Adipocyte (in vitro differentiated cells): ENCODE results near the gene SPRED2.
"Not testable (repeated sequence)": the region's sequence is repeated elsewhere in the genome, so short reads cannot be mapped to it uniquely, and the experiment has no call there.

Experiments used
- DNase-seq: peaks from one replicate; pipeline ENCODE4 v3.0.0-alpha.2; 2015; ENCODE audit warnings: low read depth
- H3K27me3 ChIP-seq: replicated peaks from 2 replicates; pipeline ENCODE4 v1.7.0; 2013; ENCODE audit warnings: mild to moderate bottlenecking, low read length, moderate library complexity; ENCODE audit not compliant: control insufficient read depth, insufficient read depth
- H3K36me3 ChIP-seq: 2 replicates; pipeline ENCODE4 v1.7.0; 2013; ENCODE audit warnings: low read length, mild to moderate bottlenecking, moderate library complexity; ENCODE audit not compliant: control insufficient read depth, insufficient read depth, severe bottlenecking
- H3K4me1 ChIP-seq: 2 replicates; pipeline ENCODE4 v1.7.0; 2013; ENCODE audit warnings: mild to moderate bottlenecking, low read length, moderate library complexity; ENCODE audit not compliant: control insufficient read depth, insufficient read depth
- H3K4me3 ChIP-seq: 2 replicates; pipeline ENCODE4 v1.7.0; 2013; ENCODE audit warnings: mild to moderate bottlenecking, low read length, moderate library complexity
- H3K9ac ChIP-seq: 2 replicates; pipeline ENCODE4 v1.7.0; 2013; ENCODE audit warnings: mild to moderate bottlenecking, low read length, moderate library complexity
- H3K9me3 ChIP-seq: 2 replicates; pipeline ENCODE4 v1.7.0; 2013; ENCODE audit warnings: mild to moderate bottlenecking, low read length, moderate library complexity; ENCODE audit not compliant: control insufficient read depth

Gene SPRED2

DNA sequence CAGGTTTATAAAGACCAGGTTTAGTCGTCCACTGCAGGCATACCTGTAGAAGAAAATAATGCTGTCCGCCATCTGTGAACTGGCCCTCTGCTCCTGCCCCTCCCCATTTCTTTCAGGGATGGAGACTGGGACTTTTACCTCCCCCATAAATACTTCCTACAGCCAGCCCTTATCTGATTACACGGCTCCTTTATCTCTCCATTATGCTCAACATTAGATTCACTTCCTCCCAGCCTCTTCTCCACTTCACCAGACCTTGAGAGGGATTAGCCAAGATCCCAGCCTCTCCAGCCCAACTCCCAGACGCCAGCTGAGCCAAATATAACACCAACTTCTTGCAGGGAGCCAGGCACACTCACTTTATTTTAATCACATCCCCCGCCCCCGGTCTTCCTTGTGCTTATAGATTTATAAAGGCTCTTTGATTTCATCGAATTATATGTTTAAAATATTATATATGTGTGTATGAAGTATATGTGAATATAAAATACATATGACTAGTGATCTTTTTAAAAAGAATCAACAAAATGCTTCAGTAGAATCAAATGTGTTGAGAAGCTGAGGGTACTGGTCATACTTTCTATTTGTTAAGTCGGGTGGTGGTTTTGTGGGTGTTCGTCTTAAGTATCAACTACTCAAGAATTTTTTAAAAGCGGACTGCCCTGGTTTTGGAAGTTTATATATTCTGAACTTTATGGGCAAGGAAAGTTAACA is 81.0 kb downstream of the SPRED2 start:
- Histone ChIP-seq H3K4me1 (peaks cover 37% of the 10 kb centered on the region), H3K4me3 (no peak overlapping the region)
- DNase-seq = no peak

DNA sequence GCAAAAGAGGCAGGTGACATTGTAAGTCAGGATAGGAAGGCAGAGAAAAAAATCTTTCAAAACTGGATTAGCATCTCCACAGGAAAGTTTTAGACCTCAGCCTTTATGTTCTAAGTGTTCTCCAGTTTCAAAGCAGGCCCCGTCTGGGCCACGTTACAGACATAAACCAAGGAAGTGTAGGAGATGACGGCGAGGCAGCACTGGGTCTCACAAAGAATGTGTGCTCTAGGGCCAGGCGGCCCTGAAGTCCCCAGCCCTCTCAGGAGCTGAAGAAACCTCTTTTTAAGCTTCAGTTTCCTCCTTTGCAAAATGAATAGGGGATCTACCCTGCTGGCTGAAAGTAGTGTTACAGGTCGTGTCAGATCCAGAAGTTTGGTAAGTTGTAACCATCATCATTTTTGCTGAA is 81.7 kb downstream of the SPRED2 start:
- Histone ChIP-seq H3K36me3 (no peaks in the 10 kb centered on the region), H3K4me1 (peaks cover 45% of the 10 kb centered on the region), H3K27me3 (no peaks in the 10 kb centered on the region), H3K9me3 (no peaks in the 10 kb centered on the region), H3K4me3 (no peak overlapping the region), H3K9ac (peak overlapping the region; percentile 17)
- DNase-seq = peak; percentile 25

More for the DNA sequence above, 81.0 kb downstream of the SPRED2 start:
- no peaks in the 10 kb centered on the region for H3K27me3 ChIP-seq
- H3K36me3 ChIP-seq = no peaks in the 10 kb centered on the region
- no peaks in the 10 kb centered on the region for H3K9me3 ChIP-seq
- H3K9ac ChIP-seq = no peak overlapping the region

DNA sequence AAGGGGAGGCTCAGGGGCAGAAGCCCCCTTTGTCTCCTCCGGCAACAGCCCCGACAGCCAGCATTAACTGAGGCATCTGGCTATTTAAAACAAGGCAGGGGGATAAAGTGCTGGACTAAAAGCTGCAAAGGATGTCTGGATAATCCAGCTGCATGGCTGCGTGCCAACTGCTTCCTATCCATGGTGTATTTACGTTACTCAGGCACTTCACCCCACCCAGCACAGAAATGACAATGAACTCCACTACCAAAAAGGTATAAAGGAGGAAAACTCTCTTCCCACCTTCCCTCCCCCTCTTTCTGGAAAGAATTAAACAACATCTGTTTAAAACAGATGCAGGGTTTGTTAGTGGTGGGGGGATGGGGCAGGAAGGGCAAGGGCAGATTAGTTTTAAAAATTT is 82.5 kb downstream of the SPRED2 start:
- no peak overlapping the region for H3K4me3 ChIP-seq
- H3K4me1 ChIP-seq = peaks cover 47% of the 10 kb centered on the region
- peak; percentile 78 for DNase-seq

DNA sequence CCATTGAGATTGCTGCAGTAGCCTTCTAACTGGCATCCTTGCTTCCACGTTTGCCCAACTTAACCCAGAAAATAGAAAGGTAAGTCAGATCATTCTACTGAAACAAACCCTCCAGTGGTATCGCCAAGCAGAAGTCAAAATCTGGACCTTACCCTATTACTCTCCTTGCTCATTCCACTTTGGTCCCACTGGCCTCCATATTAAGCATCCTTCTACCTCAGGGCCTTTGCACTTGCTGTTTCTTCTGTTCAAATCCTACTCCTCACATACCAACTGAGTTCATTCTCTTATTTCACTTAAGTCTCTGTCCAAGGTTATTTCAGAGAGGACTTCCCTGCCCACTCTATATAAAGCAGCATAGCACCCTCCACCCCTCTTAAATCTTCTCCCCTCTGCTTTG is 84.5 kb downstream of the SPRED2 start:
- H3K9ac ChIP-seq = no peak overlapping the region
- DNase-seq = no peak
- H3K9me3 ChIP-seq = no peaks in the 10 kb centered on the region
- peaks cover 54% of the 10 kb centered on the region for H3K4me1 ChIP-seq
- no peaks in the 10 kb centered on the region for H3K27me3 ChIP-seq
- H3K36me3 ChIP-seq = no peaks in the 10 kb centered on the region
- H3K4me3 ChIP-seq = no peak overlapping the region

More for the DNA sequence above, 82.5 kb downstream of the SPRED2 start:
- no peaks in the 10 kb centered on the region for H3K27me3 ChIP-seq
- H3K9me3 ChIP-seq = no peaks in the 10 kb centered on the region
- no peaks in the 10 kb centered on the region for H3K36me3 ChIP-seq
- H3K9ac ChIP-seq = peak overlapping the region; percentile 13

DNA sequence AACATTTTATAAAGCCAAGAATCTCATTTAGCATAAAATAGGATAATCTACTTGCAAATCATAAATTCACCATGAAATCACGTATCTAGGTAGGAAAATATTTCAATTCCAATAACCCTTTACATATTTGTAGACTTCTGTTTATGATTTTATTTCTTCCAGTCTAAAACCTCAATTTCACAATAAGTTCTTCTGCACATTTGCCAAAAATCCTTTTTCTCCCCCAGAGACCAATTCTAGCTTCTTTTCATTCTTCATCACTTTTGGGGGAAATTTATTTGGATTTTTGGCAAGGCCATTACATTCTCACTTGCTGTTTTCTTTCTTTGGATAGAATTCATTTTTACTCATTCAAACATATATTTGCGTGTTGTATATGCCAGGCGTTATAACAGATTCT is 86.8 kb downstream of the SPRED2 start:
- H3K27me3 ChIP-seq = no peaks in the 10 kb centered on the region
- H3K9me3 ChIP-seq = no peaks in the 10 kb centered on the region
- peak overlapping the region; percentile 22 for H3K4me3 ChIP-seq
- H3K4me1 ChIP-seq = peaks cover 47% of the 10 kb centered on the region
- peak overlapping the region; percentile 44 for H3K9ac ChIP-seq
- peaks cover 2% of the 10 kb centered on the region for H3K36me3 ChIP-seq
- DNase-seq = peak; percentile 75

DNA sequence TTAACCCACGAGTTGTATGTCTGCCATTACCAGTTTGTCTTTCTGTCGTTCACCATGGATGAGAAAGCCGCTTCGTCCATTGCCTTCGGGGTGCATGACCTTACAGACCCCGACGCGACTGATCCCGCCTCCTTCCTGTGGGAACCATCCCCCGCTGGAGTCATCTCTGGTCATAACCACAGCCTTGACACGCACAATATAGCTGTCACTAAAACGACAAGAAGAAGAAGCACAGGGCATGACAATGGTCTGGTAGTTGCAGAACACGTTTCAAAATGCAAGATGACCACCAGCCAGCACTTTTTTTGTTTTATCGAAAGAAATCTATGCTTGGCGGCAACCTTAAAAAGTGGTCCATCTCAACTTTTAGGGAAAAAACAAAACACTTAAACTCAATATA is 87.7 kb downstream of the SPRED2 start:
- Histone ChIP-seq H3K9ac (no peak overlapping the region), H3K9me3 (no peaks in the 10 kb centered on the region), H3K27me3 (no peaks in the 10 kb centered on the region), H3K4me1 (peaks cover 38% of the 10 kb centered on the region), H3K36me3 (peaks cover 11% of the 10 kb centered on the region), H3K4me3 (no peak overlapping the region)
- DNase-seq = no peak

DNA sequence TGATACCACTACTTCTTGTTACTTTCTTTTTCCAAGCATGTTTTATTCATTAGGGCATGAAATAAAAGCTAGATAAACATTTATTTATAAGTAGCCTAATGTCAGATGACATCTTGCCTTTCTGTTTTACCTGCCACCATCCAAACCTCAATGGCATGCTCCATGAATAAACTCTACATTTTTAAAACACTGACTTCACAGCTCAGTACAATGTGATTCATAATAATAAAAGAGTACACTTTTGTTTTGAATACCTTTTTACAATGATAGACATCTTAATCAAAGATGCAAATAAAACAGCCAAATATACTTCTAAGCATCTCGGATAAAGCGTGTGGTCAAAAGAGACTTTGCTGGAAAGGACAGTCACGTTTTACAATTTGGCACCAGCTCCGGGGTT is 88.2 kb downstream of the SPRED2 start:
- Histone ChIP-seq H3K9me3 (no peaks in the 10 kb centered on the region), H3K4me3 (no peak overlapping the region), H3K27me3 (no peaks in the 10 kb centered on the region), H3K9ac (no peak overlapping the region), H3K4me1 (peaks cover 33% of the 10 kb centered on the region), H3K36me3 (peaks cover 11% of the 10 kb centered on the region)
- no peak for DNase-seq

DNA sequence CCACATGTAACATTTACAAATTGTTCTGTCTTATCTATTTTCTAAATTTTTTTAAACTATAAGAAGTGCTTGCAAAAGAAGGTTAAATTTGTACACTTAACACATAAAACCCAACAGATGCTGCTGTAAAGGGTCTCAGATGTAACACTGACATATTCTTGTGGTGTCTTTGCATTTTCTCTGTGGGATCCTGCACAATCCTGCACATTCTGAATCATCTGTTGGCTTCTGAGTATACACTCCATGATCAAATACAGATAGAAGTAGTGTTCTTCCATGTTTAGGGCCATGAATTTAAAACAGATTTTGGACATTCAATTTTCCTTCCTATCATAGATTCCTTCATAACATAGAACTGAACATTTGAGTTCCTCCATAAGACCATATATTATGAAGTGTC is 89.0 kb downstream of the SPRED2 start:
- Histone ChIP-seq H3K9ac (no peak overlapping the region), H3K4me1 (peaks cover 31% of the 10 kb centered on the region), H3K27me3 (no peaks in the 10 kb centered on the region), H3K9me3 (no peaks in the 10 kb centered on the region), H3K36me3 (peaks cover 11% of the 10 kb centered on the region), H3K4me3 (no peak overlapping the region)
- DNase-seq = no peak

DNA sequence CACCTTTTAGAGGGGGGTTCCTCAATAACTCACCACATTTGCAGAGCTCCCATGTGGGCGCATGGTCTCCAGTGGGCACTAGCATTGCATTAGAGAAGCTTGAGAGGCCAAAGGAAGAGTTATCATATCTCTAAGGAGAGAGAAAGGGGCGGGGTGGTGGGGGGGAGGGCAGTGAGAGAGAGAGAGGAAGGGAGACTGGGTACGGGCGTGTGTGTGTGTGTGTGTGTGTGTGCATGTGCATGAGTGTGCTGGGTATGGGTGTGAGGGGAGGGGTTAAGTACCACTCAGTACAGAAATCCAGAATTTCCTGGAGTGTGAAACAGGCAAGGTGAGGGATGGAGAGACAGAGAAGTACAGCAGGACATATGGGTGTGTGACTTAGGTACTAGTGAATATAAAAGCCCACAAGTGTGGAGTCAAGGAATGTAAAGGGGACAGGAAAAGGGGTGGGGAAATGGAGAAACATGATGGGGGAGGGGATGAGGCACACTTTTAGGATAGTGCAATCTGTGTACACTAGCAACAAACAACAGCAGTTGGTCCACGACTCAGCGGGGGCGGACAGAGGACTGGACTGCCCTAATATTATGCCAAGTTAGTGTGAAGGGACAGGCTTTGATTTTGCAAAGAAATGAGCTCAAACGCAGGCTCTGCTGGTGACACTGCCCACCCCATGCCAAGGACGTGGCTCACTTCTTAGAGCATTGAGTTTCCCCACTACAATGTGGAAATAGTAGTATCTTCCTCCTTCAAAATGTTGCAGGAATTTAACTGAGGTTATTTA is 91.3 kb downstream of the SPRED2 start:
- peaks cover 11% of the 10 kb centered on the region for H3K36me3 ChIP-seq
- H3K4me1 ChIP-seq = peaks cover 21% of the 10 kb centered on the region
- no peak overlapping the region for H3K4me3 ChIP-seq
- DNase-seq = no peak
- H3K9me3 ChIP-seq = no peaks in the 10 kb centered on the region
- no peaks in the 10 kb centered on the region for H3K27me3 ChIP-seq
- no peak overlapping the region for H3K9ac ChIP-seq

DNA sequence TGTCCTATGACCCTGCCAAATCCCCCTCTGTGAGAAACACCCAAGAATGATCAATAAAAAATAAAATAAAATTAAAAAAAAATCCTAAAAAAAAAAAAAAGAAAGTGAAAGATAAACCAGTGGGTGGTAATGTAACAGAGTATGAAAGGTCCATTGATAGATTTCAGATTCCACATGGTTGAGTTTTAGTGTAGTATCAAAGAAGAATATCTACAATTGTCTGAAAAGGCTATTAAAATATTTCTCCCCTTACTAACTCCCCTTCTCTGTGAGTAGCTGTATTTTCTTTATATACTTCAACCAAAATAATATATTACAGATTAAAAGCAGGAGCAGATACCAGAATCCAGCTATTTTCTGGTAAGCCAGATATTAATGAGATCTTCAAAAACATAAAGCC is 92.8 kb downstream of the SPRED2 start:
- peaks cover 11% of the 10 kb centered on the region for H3K36me3 ChIP-seq
- H3K4me3 ChIP-seq = no peak overlapping the region
- H3K4me1 ChIP-seq = peaks cover 8% of the 10 kb centered on the region
- no peak for DNase-seq
- H3K27me3 ChIP-seq = no peaks in the 10 kb centered on the region
- H3K9ac ChIP-seq = no peak overlapping the region
- H3K9me3 ChIP-seq = no peaks in the 10 kb centered on the region

DNA sequence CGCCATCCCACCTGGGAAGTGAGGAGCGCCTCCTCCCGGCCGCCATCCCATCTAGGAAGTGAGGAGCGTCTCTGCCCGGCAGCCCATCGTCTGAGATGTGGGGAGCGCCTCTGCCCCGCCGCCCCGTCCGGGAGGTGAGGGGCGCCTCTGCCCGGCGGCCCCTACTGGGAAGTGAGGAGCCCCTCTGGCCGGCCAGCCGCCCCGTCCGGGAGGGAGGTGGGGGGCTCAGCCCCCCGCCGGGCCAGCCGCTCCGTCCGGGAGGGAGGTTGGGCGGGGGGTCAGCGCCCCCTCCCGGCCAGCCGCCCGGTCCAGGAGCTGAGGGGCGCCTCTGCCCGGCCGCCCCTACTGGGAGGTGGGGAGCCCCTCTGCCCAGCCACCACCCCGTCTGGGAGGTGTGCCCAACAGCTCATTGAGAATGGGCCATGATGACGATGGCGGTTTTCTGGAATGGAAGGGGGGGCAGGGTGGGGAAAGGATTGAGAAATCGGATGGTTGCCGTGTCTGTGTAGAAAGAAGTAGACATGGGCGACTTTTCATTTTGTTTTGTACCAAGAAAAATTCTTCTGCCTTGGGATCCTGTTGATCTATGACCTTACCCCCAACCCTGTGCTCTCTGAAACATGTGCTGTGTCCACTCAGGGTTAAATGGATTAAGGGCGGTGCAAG is 93.4 kb downstream of the SPRED2 start:
- not testable (repeated sequence) for H3K4me3 ChIP-seq, H3K9me3 ChIP-seq, H3K27me3 ChIP-seq, H3K4me1 ChIP-seq, DNase-seq, H3K9ac ChIP-seq
- peaks cover 15% of the 10 kb centered on the region for H3K36me3 ChIP-seq
